GM21529 (cell line): ENCODE measurements around the gene KRT28.

Experiments used
- ATAC-seq: cut with Tn5 transposase; IDR thresholded peaks from one replicate; pipeline ENCODE4 v1.9.1; 2021; ENCODE audit not compliant: unreplicated experiment

The KRT28 gene

GRCh38 chr17:40799859-40800258 lies at the start of gene KRT28:
TSS of gene KRT28 (minus strand) at chr17:40799959. CDS start at chr17:40799893, 66 bp downstream.
- no peak for ATAC-seq

DNA sequence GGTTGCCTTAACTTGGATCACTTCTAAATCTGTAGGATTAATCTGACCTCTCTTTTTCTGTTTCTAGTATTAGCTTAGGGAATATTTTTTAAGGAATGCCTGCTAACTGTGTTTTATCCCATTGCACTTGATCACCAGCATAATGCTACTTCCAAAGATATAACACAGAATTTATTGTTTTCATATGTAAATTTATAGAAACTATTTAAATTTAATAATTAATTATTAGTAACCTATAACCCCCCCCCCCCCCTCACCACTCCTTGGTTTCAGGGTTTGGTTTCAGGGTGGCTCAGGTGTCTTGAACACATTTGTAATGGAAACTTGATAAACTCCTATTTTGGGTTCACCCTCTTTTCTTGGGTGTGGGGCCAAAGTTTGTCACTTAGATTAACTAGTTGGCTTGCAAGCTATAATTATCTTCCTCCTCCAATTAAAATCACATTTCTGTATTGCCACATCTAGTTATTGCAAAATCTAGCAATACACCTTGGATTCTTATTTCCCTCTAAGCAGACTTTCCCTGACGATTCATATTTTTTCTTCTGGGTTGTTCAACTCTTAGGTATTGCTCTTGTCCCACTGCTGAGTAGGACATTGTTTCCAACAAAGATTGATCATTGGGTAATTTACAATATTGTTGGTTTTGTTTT lies 49.0 kb upstream of the KRT28 start:
- ATAC-seq, result no peak

DNA sequence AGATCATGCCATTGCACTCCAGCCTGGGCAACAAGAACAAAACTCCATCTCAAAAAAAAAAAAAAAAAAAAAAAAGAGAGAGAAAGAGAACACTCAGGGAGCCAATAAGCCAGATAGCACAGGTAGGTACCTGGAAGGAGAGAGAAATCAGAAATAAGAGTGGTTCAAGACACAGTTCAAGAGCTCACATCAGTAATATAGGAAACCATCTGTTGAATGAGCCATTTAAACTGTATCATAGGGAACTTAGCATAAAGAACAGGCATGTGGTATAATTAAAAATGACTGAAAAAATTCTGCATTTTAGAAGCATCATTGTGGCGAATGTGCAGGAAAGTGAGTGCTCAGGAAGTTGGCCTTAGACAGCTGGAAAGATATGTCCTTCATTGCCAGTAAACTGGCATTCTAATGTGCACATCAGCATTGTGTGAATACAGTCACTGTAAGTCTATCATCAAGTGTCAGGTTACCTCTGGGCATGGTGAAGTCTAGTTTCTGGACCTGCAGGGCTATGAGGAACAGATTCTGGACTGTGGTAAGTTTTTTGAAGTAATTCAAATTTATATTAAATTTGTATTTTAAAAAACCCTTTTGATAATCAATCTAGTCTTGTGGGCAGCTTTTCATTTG lies 46.9 kb upstream of the KRT28 start:
- ATAC-seq, result no peak

DNA sequence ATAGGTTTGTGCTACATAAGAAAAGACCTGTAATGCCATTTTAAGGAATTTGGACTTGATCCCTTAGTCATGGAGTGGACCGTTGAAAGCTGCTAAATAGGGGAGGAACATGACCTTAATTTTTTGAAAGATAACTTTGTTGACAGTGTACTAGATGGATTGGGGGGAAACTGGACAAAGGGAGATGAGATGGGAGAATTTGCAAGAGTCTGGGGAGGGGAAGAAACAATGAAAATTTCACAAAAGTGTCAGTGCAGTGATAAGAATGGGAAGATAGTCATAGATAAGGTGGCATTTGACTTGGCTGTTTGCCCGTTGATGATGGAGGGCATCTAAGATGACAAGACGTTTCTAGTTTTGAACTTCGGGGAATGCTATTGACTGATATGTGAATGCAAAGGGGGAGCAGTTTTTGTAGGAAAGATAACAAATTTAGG lies 44.9 kb upstream of the KRT28 start:
- no peak for ATAC-seq

- ATAC-seq, result no peak
Measured at GRCh38 chr17:40843242-40843641, 43.5 kb upstream of the KRT28 start.

- no peak for ATAC-seq
Measured at GRCh38 chr17:40841246-40841645, 41.5 kb upstream of the KRT28 start.

DNA sequence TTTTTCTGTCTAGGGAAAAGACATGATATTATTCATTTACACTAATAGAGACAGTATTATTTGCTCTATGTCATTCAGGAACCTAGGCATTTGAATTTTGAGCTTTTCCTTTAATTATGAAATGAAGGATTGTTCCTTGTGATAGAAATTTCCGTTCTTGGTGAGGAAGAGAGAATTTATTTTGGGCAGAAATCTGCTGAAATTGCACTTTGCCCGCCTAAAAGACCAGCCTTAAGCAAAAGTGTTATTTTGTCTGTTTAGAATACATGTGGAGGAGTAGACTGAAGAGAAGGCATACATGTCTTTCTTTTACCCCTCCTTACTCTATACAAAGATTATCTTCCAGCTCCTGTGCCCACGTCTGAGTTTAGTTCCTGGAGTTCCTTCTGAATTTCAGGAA lies 39.4 kb upstream of the KRT28 start:
- no peak for ATAC-seq

GRCh38 chr17:40836020-40836419 lies 36.3 kb upstream of the KRT28 start:
- no peak for ATAC-seq

GRCh38 chr17:40833882-40834281 lies 34.1 kb upstream of the KRT28 start:
- ATAC-seq, result no peak

- ATAC-seq, result no peak
Measured at GRCh38 chr17:40832840-40833239, 33.1 kb upstream of the KRT28 start.

DNA sequence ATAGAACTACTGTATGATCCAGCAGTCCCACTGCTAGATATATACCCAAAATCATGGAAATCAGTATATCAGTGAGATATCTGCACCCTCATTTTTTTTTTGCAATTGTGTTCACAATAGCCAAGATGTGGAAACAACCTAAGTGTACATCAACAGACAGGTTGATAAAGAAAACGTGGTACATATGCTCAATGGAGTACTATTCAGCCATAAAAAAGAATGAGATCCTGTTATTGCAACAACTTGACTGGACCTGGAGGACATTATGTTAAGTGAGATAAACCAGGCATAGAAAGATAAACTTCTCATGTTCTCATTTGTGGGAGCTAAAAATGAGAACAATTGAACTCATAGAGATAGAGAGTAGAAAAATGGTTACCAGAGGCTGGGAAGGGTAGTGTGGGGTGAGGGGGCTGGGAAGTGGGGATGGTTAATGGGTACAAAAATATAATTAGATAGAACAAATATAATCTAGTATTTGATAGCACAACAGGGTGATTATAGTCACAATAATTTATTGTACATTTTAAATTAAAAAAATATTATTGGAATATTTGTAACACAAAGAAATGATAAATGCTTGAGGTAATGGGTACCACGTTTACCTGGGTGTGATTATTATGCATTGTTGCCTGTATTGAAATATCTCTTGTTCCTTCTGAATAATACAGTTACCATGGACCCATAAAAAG lies 30.5 kb upstream of the KRT28 start:
- ATAC-seq, result no peak

GRCh38 chr17:40828454-40829044 lies 28.8 kb upstream of the KRT28 start:
- ATAC-seq, result no peak

- ATAC-seq, result no peak
Measured at GRCh38 chr17:40827746-40828453, 28.1 kb upstream of the KRT28 start.

- ATAC-seq, result no peak
Measured at GRCh38 chr17:40825599-40825998, 25.8 kb upstream of the KRT28 start.

DNA sequence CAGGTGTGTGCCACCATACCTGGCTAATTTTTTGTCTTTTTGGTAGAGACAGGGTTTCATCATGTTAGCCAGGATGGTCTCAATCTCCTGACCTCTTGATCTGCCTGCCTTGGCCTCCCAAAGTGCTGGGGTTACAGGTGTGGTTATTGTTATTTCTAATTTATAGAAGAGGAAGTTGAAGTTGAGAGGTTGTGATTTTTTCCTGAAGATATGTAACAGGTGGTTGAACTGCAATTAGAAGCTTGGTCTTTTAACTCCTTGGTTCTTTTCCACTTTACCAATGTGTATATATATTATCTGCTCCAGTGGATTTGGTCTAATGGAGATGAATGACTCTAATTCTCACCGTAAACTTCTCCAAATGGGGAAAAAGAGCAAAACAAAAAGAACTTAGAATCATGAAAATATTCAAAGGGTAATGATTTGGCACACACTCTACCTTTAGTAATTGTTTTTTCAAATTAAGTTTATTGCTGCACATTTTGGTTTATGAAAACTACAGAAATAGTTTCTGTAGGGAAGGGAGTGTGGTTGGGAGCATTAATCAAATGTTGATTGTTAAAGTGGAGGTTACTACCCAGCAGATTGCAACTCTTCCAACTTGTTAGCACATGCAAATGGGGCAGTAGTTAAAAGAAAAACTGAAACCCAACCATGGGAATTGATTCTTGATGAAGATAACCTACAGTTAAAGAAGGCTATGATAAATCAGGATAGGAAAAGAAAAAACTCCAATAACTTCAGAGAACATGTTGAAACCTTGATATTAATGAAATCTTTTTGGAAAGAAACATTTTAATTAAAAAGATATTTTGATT lies 24.5 kb upstream of the KRT28 start:
- no peak for ATAC-seq

GRCh38 chr17:40822132-40822812 lies 22.5 kb upstream of the KRT28 start, which contains the start of gene KRT10:
TSS of gene KRT10 (minus strand) at chr17:40822614. CDS start at chr17:40822585, 29 bp downstream.
- ATAC-seq, result no peak

DNA sequence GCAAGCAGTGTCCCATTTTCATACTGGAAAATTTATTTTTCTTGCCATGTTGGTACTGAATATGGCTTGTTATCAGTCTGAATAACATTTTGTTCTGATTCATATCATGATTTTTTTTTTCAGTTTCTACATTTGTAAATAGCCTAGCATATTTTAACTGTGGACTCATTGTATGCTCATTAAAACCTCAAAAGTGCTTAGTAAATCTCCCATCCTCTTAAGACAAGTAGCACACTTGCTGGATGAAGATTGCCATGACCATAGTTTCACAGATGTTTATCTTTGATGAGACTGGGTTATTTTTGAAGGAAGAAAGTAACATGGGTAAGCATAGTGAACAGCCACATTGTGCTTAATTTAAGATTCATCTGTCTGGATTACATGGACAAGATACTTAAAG lies 21.8 kb upstream of the KRT28 start:
- no peak for ATAC-seq

DNA sequence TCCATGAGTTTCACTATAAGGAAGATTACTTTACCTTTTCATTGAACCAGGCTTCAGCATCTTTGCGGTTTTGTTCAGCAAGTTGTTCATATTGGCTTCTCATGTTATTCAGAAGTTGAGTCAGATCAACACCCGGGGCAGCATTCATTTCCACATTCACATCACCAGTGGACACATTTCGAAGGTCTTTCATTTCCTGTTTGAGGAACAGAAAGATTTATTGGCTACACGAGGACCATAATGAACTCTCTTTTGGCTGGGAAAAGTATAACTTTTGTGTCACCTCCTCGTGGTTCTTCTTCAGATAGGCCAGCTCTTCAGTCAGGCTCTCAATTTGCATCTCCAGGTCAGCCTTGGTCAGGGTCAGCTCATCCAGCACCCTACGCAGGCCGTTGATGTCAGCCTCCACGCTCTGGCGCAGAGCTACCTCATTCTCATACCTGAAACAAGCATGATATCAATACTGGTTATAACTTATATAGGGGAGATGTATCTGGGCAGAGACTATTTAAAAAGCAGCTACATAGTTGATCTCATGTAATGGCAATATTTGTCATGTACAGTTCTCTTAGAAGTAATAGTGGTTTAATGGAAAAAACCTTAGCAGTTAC lies 20.6 kb upstream of the KRT28 start:
- ATAC-seq, result no peak

DNA sequence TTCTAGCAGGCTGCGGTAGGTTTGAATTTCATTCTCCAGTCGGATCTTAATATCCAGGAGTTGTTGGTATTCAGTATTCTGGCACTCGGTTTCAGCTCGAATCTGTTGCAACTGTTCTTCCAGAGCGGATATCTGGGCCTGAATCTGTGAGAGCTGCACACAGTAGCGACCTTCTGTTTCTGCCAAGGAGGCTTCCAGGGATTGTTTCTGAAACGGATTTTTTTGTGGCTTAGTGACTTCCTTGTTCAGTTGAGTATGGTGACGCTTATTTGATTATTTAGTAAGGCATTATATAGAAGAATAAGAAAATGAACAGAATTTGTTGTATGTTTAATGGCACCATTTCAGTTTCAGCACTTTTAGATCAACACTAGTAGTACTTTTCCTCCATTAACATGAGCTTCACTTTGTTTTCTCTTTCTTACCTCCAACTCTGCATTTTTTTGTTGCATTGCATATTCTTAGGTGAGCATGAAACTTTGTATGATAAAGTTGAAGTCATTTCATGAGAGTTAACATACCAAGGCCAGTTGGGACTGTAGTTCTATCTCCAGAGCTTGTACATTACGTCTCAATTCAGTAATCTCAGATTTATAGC lies 19.9 kb upstream of the KRT28 start:
- no peak for ATAC-seq
